Measurements from ENCODE around the gene SOS1. TPM values are rescaled to one million over a fixed set of nuclear protein-coding genes. Genes with fewer than 3 reads are reported as not detected.

The SOS1 gene
- total and polyA plus RNA-seq, 2 of the 13 experiments (the other 11 are each of a cell fraction or from before 2014, with no cell fraction given): 20.8 to 60.4 TPM

GRCh38 chr2:39120771-39121522, at the start of gene SOS1 (continued):
- TF ChIP-seq, protein P1, sequence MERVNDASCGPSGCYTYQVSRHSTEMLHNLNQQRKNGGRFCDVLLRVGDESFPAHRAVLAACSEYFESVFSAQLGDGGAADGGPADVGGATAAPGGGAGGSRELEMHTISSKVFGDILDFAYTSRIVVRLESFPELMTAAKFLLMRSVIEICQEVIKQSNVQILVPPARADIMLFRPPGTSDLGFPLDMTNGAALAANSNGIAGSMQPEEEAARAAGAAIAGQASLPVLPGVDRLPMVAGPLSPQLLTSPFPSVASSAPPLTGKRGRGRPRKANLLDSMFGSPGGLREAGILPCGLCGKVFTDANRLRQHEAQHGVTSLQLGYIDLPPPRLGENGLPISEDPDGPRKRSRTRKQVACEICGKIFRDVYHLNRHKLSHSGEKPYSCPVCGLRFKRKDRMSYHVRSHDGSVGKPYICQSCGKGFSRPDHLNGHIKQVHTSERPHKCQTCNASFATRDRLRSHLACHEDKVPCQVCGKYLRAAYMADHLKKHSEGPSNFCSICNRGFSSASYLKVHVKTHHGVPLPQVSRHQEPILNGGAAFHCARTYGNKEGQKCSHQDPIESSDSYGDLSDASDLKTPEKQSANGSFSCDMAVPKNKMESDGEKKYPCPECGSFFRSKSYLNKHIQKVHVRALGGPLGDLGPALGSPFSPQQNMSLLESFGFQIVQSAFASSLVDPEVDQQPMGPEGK (CRISPR knock-in tag; IDR thresholded peaks at IDR 0.05): peak; percentile 96
- peak; percentile 87; the same call in 1 of the 2 replicates for TF ChIP-seq NAIF1 (CRISPR knock-in tag; IDR thresholded peaks at IDR 0.05; ENCODE audit: borderline replicate concordance)
- TF ChIP-seq HBP1 (CRISPR knock-in tag; IDR thresholded peaks at IDR 0.05; ENCODE audit: low read depth): peak; percentile 95
- TF ChIP-seq PCBP1 (IDR thresholded peaks at IDR 0.05; ENCODE audit: borderline replicate concordance, low read depth, low read length): 0 out of 2 replicates have a peak, but pooled peaks have one; percentile 68
- no peak; the same call in 1 of the 2 replicates for TF ChIP-seq ZNF263 (CRISPR knock-in tag; IDR thresholded peaks at IDR 0.05)
- peak; percentile 31; the same call in 1 of the 2 replicates for TF ChIP-seq ZBTB33 (CRISPR knock-in tag; IDR thresholded peaks at IDR 0.05)
- no peak for TF ChIP-seq SOX6 (IDR thresholded peaks at IDR 0.05)
- peak; percentile 96 for TF ChIP-seq SOX6 (CRISPR knock-in tag; IDR thresholded peaks at IDR 0.05)
- no peak; the same call in 1 of the 2 replicates for TF ChIP-seq ZFP82 (CRISPR knock-in tag; IDR thresholded peaks at IDR 0.05; ENCODE audit: borderline replicate concordance)
- TF ChIP-seq BCL6 (CRISPR knock-in tag; IDR thresholded peaks at IDR 0.05): peak; percentile 76; the same call in 1 of the 2 replicates
- TF ChIP-seq NFIB (CRISPR knock-in tag; IDR thresholded peaks at IDR 0.05; ENCODE audit: borderline replicate concordance): no peak
- no peak for TF ChIP-seq PAF1 (CRISPR knock-in tag; IDR thresholded peaks at IDR 0.05)
- TF ChIP-seq PRMT3 (CRISPR knock-in tag; IDR thresholded peaks at IDR 0.05; ENCODE audit: borderline replicate concordance, low read depth): no peak
- TF ChIP-seq, protein P2, sequence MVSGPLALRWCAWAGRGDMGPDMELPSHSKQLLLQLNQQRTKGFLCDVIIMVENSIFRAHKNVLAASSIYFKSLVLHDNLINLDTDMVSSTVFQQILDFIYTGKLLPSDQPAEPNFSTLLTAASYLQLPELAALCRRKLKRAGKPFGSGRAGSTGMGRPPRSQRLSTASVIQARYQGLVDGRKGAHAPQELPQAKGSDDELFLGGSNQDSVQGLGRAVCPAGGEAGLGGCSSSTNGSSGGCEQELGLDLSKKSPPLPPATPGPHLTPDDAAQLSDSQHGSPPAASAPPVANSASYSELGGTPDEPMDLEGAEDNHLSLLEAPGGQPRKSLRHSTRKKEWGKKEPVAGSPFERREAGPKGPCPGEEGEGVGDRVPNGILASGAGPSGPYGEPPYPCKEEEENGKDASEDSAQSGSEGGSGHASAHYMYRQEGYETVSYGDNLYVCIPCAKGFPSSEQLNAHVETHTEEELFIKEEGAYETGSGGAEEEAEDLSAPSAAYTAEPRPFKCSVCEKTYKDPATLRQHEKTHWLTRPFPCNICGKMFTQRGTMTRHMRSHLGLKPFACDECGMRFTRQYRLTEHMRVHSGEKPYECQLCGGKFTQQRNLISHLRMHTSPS (CRISPR knock-in tag; IDR thresholded peaks at IDR 0.05; ENCODE audit: low read depth): peak; percentile 53; the same call in 1 of the 2 replicates
- TF ChIP-seq ZNF121 (CRISPR knock-in tag; IDR thresholded peaks at IDR 0.05): peak; percentile 84; the same call in 1 of the 2 replicates
- no peak for TF ChIP-seq ZBTB46 (CRISPR knock-in tag; IDR thresholded peaks at IDR 0.05; ENCODE audit: borderline replicate concordance)
- TF ChIP-seq ZNF775 (CRISPR knock-in tag; IDR thresholded peaks at IDR 0.05; ENCODE audit: borderline replicate concordance): no peak
- TF ChIP-seq ADNP (CRISPR knock-in tag; IDR thresholded peaks at IDR 0.05): no peak
- peak in 1 of 2 experiments; percentile 97; a peak in 2 of 4 replicates for TF ChIP-seq KLF16 (CRISPR knock-in tag; IDR thresholded peaks at IDR 0.05)
- TF ChIP-seq ZNF232 (CRISPR knock-in tag; IDR thresholded peaks at IDR 0.05; ENCODE audit: borderline replicate concordance): peak; percentile 42; the same call in 1 of the 2 replicates

Data from HepG2 (cell line).